WI38 (cell line): Measurements from ENCODE around the gene SCO2.

Source experiments
- H3K4me3 ChIP-seq: 2 replicates; pipeline ENCODE4 v1.5.1; 2011; ENCODE audit warnings: low read depth, mild to moderate bottlenecking, control low read depth, low read length
- TF ChIP-seq, protein P1 (sequence below): IDR thresholded peaks from 2 replicates; pipeline ENCODE4 v1.5.1; 2012; ENCODE audit warnings: low read depth, mild to moderate bottlenecking, control low read depth, low read length

The SCO2 gene

DNA sequence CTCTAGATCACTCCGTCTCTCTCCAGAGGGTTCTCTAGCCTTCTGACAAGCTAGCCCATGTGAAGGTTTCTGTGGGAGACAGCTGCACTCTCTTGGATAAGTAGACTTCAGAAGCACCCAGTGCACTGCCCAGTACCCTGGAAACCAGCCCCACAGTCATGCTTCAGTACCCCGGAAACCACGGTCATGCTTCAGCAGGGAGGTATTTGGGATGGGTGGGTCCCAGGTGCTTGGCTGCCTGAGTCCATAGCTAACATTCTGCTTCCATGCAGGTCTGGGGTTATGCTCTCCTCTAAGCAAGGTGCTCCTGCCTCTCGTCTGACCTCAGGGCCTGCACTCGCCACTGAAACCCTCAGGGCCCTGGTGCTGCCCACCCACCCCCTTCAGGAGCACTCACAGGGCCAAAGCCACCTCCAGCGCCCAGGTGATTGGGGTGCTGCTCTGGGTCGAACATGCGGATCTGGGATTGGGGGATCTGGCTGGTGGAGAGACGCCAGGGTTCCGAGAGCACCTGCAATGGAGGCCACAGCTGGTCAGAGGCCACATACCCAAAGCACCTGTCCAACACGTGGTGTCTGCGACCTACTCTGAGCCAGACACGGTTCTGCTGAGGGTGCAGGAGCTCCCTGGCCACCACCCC, 44.6 kb upstream of the SCO2 start:
- TF ChIP-seq, protein P1, sequence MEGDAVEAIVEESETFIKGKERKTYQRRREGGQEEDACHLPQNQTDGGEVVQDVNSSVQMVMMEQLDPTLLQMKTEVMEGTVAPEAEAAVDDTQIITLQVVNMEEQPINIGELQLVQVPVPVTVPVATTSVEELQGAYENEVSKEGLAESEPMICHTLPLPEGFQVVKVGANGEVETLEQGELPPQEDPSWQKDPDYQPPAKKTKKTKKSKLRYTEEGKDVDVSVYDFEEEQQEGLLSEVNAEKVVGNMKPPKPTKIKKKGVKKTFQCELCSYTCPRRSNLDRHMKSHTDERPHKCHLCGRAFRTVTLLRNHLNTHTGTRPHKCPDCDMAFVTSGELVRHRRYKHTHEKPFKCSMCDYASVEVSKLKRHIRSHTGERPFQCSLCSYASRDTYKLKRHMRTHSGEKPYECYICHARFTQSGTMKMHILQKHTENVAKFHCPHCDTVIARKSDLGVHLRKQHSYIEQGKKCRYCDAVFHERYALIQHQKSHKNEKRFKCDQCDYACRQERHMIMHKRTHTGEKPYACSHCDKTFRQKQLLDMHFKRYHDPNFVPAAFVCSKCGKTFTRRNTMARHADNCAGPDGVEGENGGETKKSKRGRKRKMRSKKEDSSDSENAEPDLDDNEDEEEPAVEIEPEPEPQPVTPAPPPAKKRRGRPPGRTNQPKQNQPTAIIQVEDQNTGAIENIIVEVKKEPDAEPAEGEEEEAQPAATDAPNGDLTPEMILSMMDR: no peak
- H3K4me3 ChIP-seq: no peak overlapping the region

DNA sequence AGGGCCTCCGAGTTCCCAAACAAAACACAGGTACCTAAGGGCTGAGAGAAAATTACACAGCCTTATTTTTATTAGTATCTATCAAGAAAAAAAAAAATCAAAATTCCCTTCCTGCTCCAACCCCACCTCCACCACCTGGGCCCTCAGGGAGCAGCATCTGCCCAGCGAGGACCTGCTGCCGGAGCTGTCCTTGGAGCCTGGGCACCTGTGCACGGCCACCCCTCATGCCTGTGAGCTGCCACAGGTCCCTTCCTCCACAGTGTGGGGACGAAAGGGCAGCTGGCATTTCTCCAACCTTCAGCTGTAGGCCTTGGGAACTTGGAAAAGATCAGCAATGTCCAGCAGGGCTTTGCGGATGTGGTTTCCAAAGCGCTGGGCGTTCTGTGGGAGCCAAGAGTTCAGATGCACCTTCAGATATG, 43.7 kb upstream of the SCO2 start:
- no peak overlapping the region for H3K4me3 ChIP-seq

DNA sequence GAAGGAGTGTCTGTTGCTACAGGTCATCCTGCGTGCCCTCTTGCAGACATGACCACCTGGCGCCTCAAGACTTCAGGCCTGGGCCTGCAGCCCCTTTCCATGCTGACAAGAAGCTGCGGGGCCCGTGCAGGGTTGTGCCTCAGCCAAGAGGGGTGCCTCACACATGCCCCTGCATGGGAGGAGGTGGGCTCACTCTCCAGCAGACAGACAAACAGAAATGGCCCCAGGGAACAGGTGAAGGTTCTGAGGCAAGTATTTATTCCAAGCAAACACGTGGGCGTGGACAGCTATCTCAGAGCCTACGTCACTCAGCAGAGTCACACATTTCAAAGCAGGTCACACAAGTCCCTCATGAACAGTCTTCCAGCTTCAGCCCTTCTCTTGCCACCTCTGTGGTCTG, 43.2 kb upstream of the SCO2 start:
- TF ChIP-seq, protein P1: no peak
- no peak overlapping the region for H3K4me3 ChIP-seq

More for the DNA sequence above, 43.7 kb upstream of the SCO2 start:
- TF ChIP-seq, protein P1: no peak

DNA sequence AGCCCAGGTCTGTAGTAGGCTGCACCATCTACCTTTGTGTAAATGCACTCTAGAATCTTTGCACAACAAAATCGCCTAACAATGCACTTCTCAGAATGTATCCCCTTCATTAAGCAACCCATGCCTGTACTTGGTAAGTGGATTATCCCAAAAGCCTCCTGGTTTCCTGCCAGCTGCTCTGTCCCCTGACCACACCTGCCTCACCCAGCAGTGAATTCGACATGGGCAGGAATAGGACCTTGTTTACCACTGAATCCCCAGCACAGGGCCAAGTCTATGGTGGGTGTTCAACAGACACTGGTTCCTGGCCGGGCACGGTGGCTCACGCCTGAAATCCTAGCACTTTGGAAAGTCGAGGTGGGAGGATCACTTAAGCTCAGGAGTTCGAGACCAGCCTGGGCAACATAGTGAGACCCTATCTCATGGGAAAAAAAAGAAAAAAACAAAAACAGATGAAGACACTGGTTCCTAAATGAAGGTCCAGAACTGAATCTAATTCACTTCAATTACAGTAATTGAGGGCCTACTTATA, 42.4 kb upstream of the SCO2 start:
- H3K4me3 ChIP-seq: no peak overlapping the region
- TF ChIP-seq, protein P1: no peak

DNA sequence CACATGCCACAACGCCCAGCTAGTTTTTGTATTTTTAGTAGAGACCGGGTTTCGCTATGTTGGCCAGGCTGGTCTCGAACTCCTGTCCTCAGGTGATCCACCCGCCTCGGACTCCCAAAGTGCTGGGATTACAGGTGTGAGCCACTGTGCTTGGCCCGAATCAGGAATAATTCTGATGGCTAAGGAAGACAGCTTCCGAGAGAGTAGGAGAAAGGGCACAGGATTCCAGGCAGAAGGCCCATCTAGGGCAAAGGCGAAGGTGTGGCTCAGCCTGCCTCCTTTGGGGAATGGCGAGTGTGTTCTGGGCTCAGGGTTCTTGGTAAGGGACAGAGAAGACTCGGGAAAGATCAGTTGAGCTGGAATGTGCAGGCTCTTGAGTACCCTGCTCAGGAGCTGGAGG, 38.9 kb upstream of the SCO2 start:
- TF ChIP-seq, protein P1: no peak

DNA sequence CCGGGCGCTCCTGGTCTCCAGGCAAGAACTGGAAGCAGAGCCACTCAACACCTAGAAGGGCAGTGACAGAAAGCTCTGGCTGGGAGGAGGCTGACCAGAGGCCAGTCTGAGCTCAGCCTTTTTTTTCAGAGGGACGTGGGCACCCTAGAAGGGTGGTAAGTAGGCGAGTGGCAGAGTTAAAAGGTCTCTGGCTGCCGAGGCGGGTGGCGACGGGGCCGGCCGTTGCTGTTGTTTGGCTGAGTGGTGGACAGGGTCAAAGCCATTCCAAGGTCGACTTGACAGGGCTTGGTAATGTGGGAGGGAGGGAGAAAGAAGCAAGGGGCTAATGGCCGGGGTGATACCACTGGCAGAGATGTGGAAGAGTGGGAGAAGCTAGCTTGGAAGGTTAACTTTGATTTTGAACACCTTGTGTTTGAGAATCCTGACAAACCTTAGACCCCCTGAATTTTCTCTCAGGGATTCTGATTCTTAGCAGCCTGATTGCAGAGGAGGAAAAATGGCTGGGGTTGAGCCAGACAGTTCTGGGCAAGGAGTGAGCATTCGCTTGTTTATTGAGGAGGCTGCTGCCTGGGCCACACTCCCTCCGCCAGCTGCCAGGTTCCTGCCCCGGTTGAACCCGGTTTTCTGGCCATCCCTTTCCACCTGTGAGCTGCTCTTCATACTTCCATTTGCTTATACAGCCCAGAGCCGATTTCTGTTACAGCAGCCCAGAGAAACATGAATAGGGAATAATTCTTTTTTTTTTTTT, 38.2 kb upstream of the SCO2 start:
- TF ChIP-seq, protein P1: no peak

More for the DNA sequence above, 38.9 kb upstream of the SCO2 start:
- H3K4me3 ChIP-seq: no peak overlapping the region

More for the DNA sequence above, 38.2 kb upstream of the SCO2 start:
- peak overlapping the region; percentile 61 for H3K4me3 ChIP-seq
